Superior temporal gyrus (tissue), 1 donor: ENCODE data around the gene TMEM98.
A peak's percentile ranks its signal among the peaks of the same experiment; 100 is the strongest.
"Not testable (repeated sequence)": the region's sequence is repeated elsewhere in the genome, so short reads cannot be mapped to it uniquely, and the experiment has no call there.

Source experiments
- DNase-seq: peaks from one replicate; pipeline ENCODE4 v3.0.0-alpha.2; 2016; ENCODE audit errors: extremely low spot score

TMEM98 gene

GRCh38 chr17:32914181-32914580 lies 13.8 kb upstream of the TMEM98 start:
- no peak for DNase-seq

- no peak for DNase-seq
These were observed 12.7 kb upstream of the TMEM98 start for GRCh38 chr17:32915245-32915644.

GRCh38 chr17:32916134-32916533 lies 11.8 kb upstream of the TMEM98 start:
- DNase-seq, result no peak

- no peak for DNase-seq
These were observed 10.9 kb upstream of the TMEM98 start for GRCh38 chr17:32917081-32917480.

- DNase-seq, result no peak
These were observed 10.1 kb upstream of the TMEM98 start for GRCh38 chr17:32917842-32918241.

- not testable (repeated sequence) for DNase-seq
These were observed 8.1 kb upstream of the TMEM98 start for GRCh38 chr17:32919876-32920275.

GRCh38 chr17:32920293-32920692 lies 7.7 kb upstream of the TMEM98 start:
- no peak for DNase-seq

GRCh38 chr17:32921017-32921416 lies 6.9 kb upstream of the TMEM98 start:
- DNase-seq, result no peak

- DNase-seq, result not testable (repeated sequence)
These were observed 4.0 kb upstream of the TMEM98 start for GRCh38 chr17:32923905-32924304.

- DNase-seq, result no peak
These were observed 1.8 kb upstream of the TMEM98 start for GRCh38 chr17:32926183-32926582.

GRCh38 chr17:32926789-32927188 lies 1.2 kb upstream of the TMEM98 start:
- DNase-seq, result not testable (repeated sequence)

GRCh38 chr17:32927201-32927723 lies 691 bp upstream of the TMEM98 start:
- no peak for DNase-seq

- DNase-seq, result no peak
These were observed 908 bp downstream of the TMEM98 start for GRCh38 chr17:32928586-32929535.

- no peak for DNase-seq
These were observed 1.6 kb downstream of the TMEM98 start for GRCh38 chr17:32929588-32929987.

- no peak for DNase-seq
These were observed 2.6 kb downstream of the TMEM98 start for GRCh38 chr17:32930512-32930911.

- no peak for DNase-seq
These were observed 3.7 kb downstream of the TMEM98 start for GRCh38 chr17:32931686-32932085.

- no peak for DNase-seq
These were observed 5.9 kb downstream of the TMEM98 start for GRCh38 chr17:32933881-32934280.

GRCh38 chr17:32935726-32936125 lies 7.8 kb downstream of the TMEM98 start:
- no peak for DNase-seq

- DNase-seq, result no peak
These were observed 8.4 kb downstream of the TMEM98 start for GRCh38 chr17:32936186-32936893.

GRCh38 chr17:32936894-32937500 lies 9.0 kb downstream of the TMEM98 start:
- DNase-seq, result peak; percentile 80

- DNase-seq, result no peak
These were observed 12.9 kb downstream of the TMEM98 start for GRCh38 chr17:32940706-32941390.
